GM12891 (cell line): ENCODE data around the gene TOR1A.

Experiments used
- DNase-seq: peaks from one replicate; pipeline ENCODE4 v3.0.0; 2011; ENCODE audit warnings: low spot score; ENCODE audit not compliant: insufficient read length
- FAIRE-seq: peaks from 2 replicates; lab custom pipeline; 2011; peaks lifted over from hg19 to GRCh38; lab: Jason Lieb, UNC
- PAX5 ChIP-seq: IDR thresholded peaks from 2 replicates; pipeline ENCODE4 v1.6.1; 2011; ENCODE audit warnings: low read length, moderate library complexity, mild to moderate bottlenecking; ENCODE audit not compliant: insufficient read depth, severe bottlenecking
- POLR2A ChIP-seq: IDR thresholded peaks from 2 replicates; pipeline ENCODE4 v1.6.1; 2011; ENCODE audit warnings: low read depth, low read length, control low read depth
- POLR2AphosphoS5 ChIP-seq: IDR thresholded peaks from 2 replicates; pipeline ENCODE4 v1.6.1; 2011; ENCODE audit warnings: low read depth, low read length, control low read depth
- POU2F2 ChIP-seq: IDR thresholded peaks from 2 replicates; pipeline ENCODE4 v1.6.1; 2011; ENCODE audit warnings: low read depth, mild to moderate bottlenecking, control low read depth, low read length, moderate library complexity
- SPI1 ChIP-seq: IDR thresholded peaks from 2 replicates; pipeline ENCODE4 v1.6.1; 2011; ENCODE audit warnings: low read depth, low read length, control low read depth
- TAF1 ChIP-seq: IDR thresholded peaks from 2 replicates; pipeline ENCODE4 v1.6.1; 2011; ENCODE audit warnings: low read depth, low read length, control low read depth

The TOR1A gene

DNA sequence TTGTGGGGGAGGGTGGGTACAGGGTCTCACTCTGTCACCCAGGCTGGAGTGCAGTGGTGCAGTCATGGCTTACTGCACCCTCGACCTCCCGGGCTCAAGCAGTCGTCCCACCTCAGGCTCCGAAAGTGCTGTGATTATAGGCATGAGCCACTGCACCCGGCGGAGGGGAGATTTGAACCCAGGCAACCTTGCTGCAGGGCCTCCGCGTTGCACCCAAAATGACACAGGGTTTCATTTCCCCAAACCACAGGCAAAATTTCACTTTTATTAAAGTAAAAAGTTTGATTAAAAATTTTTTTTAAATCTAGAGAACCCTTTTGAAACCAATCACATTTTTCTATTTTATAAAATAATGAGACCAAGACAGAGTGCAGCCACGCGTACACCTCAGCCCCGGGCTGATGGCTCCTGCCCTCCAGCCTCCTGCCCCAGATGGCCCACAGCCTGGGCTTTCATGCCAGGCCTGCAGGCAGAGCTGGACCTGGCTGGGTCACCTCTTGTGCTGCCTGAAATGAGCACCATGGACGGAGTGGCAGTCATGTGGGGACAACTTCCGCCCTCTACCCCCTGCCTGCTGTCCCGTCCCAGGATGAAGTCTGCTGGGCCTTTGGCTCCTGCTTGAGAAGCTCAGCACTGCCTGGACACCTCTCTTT lies 41.9 kb upstream of the TOR1A start:
- TF ChIP-seq TAF1 (no peak), POLR2A (no peak), POLR2AphosphoS5 (no peak), PAX5 (no peak), SPI1 (0 out of 2 replicates have a peak, but pooled peaks have one; percentile 35)
- DNase-seq: no peak
- no peak for FAIRE-seq

- no peak for FAIRE-seq
- no peak for DNase-seq
- TF ChIP-seq POLR2A (no peak), PAX5 (no peak), TAF1 (no peak), SPI1 (no peak), POU2F2 (no peak), POLR2AphosphoS5 (no peak)
Observed at GRCh38 chr9:129864991-129865647, 41.2 kb upstream of the TOR1A start.

GRCh38 chr9:129863059-129863690 lies 39.2 kb upstream of the TOR1A start:
- FAIRE-seq (no peak), DNase-seq (no peak)
- TF ChIP-seq PAX5: no peak
- TF ChIP-seq POLR2A: no peak

DNA sequence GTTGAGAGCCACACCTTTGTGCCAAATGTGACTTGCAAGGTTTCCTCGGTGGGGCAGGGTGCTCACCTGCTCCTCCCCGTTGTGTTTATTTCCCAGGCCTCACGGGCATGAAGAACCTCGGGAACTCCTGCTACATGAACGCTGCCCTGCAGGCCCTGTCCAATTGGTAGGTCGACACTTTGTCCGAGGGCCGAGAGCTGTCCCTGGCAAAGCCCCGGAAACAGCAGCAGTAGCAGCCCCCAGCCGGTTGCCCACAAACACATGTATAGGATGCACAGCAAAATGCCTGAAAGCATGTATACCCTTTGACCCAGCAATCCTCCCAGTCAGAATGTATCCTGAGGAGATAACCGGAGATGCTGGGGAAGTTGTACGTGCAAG lies 37.5 kb upstream of the TOR1A start:
- DNase-seq (no peak), FAIRE-seq (no peak)
- no peak for TF ChIP-seq POLR2AphosphoS5
- no peak for TF ChIP-seq POLR2A
- TF ChIP-seq SPI1: no peak
- no peak for TF ChIP-seq PAX5
- TF ChIP-seq POU2F2: no peak
- no peak for TF ChIP-seq TAF1

DNA sequence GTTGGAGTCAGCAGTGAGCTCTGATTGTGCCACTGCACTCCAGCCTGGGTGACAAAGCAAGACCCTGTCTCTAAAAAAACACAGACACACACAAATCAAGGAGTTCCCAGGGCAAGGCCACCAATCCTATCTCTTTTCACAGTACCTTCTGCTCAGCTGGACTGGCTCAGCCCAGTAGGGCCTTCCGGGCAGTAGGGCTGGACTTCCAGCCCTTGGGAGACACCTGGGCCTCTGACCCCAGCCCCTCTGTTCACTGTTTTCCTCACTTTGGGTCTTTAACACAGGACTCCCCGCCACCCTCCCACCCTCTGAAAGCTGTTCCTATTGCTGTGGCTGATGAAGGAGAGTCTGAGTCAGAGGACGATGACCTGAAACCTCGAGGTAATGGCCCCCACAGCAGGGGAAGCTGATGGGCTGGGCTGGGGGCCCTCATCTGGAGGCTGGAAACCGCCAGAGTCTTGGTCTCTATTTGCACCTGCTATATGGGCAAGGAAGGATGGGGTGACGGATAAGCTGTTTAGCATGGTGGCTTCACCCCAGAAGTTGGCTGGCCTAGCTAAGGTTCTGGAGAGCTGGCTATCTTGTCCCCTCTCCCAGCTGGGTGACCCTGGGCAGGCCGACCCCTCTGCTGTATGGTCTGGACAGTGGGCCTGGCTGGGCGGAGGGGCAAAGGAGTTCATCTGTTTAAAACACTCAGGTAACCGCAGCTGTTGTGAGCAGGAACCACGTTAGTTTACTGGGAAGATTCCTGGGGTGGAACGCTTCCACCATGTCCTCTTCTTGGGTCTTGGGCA lies 36.9 kb upstream of the TOR1A start:
- TF ChIP-seq PAX5 (no peak), POLR2A (no peak), POLR2AphosphoS5 (no peak), TAF1 (no peak), SPI1 (no peak), POU2F2 (no peak)
- no peak for DNase-seq
- no peak for FAIRE-seq

DNA sequence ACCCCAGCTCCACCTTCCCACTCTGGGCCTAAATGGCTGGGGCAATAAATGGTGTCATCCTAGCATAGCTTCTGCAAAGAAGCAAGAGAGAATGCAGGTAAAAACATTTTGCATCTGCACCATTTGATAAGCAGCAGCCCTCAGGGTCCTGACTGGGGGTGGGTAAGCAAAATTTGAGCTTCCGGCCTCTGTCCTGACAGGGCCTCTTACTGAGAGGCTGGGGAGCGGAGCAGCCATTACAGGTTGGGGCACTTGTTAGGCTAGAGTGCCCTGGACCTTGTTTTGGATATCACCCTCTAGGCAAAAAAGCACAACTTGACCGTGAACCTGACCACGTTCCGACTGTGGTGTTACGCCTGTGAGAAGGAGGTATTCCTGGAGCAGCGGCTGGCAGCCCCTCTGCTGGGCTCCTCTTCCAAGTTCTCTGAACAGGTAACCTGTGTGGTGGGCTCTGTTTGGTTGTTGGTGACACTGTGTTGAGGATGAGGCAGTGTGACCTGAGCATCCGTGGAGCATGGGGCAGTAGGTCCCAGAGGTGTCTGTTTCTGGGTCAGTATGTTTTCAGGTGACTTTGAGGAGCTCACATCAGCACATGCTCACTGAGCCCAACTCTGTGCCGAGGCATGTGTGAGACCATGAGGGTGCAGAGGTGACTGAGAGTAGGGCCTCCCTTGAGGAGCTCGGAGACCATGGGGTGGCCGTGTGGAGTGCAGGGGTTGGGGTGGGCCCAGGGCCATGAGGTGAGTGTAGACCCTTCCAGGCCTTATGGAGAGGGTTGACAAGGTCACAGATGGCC lies 34.4 kb upstream of the TOR1A start:
- FAIRE-seq (no peak), DNase-seq (no peak)
- TF ChIP-seq SPI1 (no peak), PAX5 (no peak), POU2F2 (no peak), TAF1 (no peak), POLR2AphosphoS5 (no peak), POLR2A (no peak)

DNA sequence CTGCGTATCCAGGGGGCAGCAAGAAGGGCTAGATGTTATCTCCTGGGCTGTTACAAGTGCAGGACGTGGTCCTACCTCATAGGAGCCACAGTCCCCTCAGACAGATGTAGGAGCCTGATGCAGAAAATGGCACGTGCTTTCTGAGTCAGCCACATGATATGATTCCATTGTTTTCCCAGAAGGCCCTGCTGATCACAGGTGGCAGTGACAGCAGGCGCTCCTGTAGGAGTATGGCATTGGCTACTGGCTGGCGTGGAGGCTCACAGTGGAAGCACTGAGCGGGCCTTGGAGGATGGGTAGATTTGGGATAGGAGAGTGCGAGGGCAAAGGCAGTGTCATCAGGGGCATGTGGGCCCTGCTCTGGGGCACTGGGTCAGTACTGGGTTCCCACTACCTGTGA lies 33.3 kb upstream of the TOR1A start:
- no peak for FAIRE-seq
- TF ChIP-seq SPI1 (no peak), TAF1 (no peak), POLR2A (no peak), POU2F2 (no peak), POLR2AphosphoS5 (no peak), PAX5 (no peak)
- no peak for DNase-seq

- DNase-seq (no peak), FAIRE-seq (no peak)
- TF ChIP-seq PAX5: no peak
- no peak for TF ChIP-seq POLR2AphosphoS5
- no peak for TF ChIP-seq POU2F2
- TF ChIP-seq TAF1: no peak
- no peak for TF ChIP-seq SPI1
- no peak for TF ChIP-seq POLR2A
Observed at GRCh38 chr9:129854588-129855110, 30.7 kb upstream of the TOR1A start.

- TF ChIP-seq POLR2A (no peak), POU2F2 (no peak), TAF1 (no peak), POLR2AphosphoS5 (no peak), PAX5 (no peak), SPI1 (no peak)
- DNase-seq: no peak
Observed at GRCh38 chr9:129853614-129854013, 29.7 kb upstream of the TOR1A start.

More at GRCh38 chr9:129853614-129854013, 29.7 kb upstream of the TOR1A start:
- FAIRE-seq: no peak
